HPDE6-E6E7 (cell line): ENCODE results near the gene TREH.
"Not testable (repeated sequence)": the region's sequence is repeated elsewhere in the genome, so short reads cannot be mapped to it uniquely, and the experiment has no call there.

ENCODE experiments used
- DNase-seq: peaks from one replicate; pipeline ENCODE4 v3.0.0; 2011; ENCODE audit warnings: missing footprints; ENCODE audit errors: extremely low spot score

Gene TREH

DNA sequence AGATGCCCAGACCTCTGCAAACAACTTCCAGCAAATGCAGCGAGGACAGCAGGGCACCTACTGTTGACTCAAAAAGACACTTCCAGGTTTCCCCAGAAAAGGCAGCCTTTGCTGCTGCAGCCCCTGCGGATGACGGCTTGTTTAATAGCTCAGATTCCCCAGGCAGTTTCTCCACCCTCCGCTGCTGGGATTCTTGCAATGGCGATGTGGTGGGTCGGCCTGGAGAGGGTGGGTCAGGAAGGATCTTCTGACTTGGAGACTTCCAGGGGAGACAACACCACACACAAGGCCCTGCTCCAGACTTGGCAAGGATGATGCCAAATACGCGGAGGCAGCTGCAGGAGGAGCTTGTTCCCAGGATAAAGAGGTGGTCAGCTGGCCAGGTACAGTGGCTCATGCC, 17.9 kb upstream of the TREH start:
- DNase-seq = no peak

DNA sequence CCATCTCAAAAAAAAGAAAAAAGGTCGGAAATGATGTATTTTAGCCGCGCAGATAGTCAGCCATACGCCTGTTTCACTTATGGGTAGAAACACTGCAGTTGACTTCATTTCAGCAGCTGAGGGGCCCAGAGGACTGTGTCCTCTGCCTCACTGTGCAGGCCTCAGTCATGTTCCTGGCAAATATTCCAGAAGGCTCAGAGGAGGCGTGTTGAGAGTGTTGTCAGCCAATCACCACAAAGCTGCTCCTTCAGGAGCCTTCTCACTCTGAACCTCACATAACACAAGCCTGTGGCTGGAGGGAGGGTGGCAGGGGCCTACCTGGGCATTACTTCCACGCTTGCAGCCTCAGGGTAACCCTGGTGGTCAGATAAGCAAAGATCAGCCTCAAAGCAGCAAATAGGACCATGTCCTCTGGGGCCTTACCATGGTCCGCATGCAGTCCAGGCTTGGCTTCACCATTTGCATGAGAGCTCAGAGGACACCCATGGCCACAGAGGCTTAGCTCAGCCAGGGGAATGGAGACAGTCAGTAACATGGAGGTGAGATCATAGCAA, 17.3 kb upstream of the TREH start:
- no peak for DNase-seq

DNA sequence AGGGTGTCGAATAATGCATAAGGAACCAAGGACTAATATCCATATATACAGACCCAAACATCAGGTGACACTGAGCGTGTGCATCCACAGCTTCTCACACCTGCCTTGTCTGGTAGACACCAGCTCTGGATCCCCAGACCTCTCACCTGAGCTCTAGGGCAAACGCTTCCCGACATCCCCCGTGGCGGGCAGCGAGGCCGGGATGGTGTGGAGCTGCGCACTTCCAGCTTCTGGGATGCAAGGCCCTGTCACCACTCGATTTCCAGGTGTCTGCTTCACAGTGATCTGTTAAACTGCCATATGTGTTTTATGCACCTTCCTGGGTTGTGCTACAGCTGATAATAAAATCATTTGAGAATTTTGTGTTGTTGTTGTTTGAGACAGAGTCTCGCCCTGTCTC, 15.3 kb upstream of the TREH start:
- no peak for DNase-seq

DNA sequence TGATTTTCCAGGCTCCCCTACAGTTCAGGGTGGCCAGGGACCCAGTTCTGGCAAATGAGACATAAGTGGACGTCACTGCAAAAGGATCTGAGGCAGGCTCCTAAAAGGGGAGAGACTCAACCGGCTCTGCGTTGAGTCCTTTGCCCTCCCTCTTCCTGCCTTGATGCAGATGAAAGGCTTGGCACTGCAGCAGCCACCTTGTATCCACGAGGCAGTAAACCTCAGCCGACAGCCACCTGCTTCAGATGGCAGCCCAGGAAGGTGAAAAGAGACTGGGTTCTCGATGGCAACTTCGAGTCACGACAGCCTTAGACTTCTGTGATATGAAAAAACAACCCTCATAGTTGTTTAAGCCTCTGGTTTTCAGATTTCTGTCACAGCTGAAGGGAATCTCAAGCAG, 14.7 kb upstream of the TREH start:
- no peak for DNase-seq

DNA sequence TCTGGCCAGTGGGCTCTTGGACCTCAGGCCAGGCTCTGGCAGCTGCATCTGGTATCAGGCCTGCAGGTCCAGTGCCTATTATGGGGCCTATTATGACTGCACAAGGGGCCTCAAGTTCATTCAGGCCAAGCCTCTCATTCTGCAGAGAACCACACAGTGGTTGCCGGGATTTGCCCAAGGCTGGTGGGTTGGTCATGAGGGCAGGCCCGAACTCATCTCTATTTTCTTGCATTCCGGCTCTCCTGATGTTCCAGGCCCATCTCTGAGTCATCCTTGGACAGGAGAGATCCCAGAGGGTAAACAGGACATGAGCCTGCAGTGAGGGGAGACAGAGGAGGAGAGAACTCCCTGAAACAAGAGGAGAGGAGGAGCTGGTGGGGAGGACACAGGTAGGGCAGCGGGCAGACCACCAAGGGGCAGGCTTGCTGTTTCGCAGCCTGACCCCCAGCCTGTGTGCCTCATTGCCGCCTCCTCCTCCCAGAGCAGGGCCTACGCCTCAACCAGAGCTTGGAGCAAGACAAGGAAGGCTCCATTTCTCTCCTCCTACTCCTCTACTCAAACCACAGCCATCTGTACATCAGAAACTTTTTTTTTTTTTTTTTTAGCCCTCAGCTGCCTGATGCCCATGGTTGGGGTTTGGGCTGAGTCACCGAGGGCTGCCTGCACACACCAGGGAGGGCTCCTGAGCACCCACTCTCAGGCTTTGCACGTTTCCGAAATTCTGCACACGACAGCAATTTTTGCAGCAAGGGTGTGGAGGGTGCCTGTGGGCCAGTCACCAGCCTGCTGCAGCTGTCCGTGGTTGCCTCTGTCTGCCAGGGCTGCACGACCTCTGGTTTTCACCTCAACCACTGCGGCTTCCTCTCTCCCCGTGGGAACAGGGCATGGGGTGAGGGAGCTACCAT, 12.7 kb upstream of the TREH start:
- peak; percentile 93 for DNase-seq

DNA sequence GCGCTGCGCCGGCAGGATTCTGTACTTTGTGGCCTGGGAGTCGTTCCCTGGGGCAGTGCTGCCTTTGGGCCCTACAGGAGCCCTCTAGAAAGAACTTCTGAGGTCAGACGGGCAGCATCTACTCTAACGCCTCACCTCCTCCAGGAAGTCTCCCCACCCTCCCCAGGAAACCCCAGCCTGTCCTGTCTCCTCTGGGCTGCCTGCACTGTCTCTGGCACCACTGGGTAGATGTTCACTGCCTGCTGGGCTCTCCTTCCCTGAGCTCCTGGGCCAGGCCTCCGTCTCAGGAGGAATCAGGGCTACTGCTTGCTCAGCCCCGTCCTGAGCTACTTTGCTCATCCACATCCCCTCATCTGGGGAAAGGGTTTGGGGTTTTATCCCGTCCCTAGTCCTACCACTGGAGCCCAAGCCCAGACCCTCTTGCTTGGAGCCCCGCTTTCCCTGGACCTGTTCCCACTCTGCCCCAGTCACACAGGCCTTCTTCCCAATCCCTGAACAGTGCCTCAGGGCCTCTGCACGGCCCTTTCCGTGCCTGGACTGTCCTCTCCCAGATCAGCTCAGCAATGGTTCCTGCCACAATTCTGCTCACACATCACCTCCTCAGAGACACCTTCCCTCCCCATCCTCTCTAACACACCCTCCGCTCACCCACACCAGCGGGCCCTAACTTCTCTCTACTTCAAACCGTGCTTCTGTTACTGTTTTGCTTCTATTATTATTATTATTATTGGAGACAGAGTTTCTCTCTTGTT, 11.3 kb upstream of the TREH start:
- DNase-seq = no peak

DNA sequence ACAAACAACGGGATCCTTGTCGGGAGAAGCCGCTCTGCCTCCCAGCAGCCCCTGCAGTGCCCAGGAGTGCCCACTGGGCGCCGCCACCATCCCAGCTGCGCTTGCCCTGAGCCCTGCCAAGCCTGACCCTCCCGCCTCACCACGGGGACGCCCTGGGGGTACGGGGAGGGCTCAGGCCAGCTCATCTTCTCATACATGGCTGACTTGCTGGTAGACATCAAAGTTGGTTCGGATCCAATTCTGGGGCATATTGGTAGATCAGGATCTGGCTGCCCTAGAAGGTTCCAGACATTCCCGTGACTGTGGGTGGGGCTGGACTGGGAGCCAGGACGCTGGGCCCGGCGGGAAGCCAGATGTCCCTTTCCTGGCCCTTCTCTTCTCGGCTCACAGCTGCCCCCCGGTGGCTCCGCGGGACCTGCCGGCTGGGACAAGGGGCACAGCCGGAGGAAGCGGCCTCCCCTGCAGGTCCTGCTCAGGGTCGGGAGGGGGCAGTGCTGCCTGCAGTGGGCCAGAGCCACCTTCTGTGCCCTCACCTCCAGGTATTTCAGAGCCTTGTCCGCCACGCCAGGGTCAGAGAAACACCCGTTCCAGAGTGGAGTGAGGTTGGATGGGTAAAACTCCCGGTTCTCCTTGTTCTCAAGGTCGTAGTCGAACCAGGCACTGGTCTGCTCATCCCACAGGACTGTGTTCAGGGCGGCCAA, 10.6 kb upstream of the TREH start:
- DNase-seq = peak; percentile 93

DNA sequence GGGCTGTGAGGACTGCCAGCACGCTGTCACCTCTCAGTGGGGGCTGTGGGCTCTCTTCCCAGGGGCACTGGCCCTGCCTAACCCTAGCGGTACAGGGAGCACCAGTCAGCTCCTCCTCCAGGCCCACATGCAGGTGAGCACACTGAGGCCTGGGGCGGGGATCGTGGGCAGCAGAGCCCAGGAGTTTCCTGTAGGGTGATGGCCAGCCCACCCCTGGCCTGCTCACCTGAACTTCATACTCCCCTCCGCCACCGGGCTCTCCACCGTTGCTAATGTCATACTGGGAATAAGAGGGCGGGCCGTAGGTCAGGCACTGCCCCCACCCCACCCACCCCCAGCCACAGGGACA, 10.0 kb upstream of the TREH start:
- no peak for DNase-seq

DNA sequence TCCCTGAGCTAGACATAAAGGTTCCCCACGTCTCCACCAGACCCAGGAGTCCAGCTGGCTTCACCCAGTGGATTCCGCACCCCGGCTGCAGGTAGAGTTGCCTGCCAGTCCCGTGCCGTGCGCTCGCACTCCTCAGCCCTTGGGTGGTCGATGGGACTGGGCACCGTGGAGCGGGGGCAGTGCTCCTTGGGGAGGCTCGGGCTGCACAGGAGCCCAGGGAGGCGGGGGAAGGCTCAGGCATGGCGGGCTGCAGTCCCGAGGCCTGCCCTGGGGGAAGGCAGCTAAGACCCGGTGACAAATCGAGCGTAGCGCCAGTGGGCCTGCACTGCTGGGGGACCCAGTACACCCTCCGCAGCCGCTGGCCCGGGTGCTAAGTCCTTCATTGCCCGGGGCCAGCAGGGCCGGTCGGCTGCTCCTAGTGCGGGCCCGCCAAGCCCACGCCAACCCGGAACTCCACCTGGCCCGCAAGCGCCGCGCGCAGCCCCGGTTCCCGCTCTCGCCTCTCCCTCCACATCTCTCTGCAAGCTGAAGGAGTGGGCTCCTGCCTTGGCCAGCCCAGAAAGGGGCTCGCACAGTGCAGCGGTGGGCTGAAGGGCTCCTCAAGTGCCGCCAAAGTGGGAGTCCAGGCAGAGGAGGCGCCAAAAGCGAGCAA, 9.5 kb upstream of the TREH start:
- DNase-seq = no peak

DNA sequence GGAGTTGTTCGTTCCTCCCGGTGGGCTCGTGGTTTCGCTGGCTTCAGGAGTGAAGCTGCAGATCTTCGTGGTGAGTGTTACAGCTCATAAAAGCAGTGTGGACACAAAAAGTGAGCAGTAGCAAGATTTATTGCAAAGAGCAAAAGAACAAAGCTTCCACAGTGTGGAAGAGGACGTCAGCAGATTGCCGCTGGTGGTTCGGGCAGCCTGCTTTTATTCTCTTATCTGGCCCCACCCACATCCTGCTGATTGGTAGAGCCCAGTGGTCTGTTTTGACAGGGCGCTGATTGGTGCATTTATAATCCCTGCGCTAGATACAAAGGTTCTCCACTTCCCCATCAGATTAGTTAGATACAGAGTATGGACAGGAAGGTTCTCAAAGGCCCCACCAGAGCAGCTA, 8.9 kb upstream of the TREH start:
- not testable (repeated sequence) for DNase-seq

DNA sequence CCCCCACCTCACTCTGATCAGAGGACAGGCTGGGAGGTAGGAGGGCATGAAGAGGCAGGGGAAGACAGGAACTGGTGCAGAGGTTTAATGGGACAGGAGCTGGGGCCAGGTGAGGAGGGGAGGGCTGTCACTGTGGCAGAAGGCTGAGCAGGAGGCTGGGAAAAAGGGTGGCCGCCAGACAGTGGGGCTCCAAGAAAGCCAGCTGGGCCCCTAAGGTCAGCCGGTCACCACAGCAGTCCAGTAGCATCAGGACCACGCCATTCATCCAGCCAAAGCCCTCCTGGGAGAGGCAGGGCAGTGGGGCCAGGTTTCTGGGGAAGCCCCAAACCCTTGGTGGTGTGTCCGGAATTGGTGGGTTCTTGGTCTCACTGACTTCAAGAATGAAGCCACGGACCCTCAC, 8.5 kb upstream of the TREH start:
- no peak for DNase-seq

DNA sequence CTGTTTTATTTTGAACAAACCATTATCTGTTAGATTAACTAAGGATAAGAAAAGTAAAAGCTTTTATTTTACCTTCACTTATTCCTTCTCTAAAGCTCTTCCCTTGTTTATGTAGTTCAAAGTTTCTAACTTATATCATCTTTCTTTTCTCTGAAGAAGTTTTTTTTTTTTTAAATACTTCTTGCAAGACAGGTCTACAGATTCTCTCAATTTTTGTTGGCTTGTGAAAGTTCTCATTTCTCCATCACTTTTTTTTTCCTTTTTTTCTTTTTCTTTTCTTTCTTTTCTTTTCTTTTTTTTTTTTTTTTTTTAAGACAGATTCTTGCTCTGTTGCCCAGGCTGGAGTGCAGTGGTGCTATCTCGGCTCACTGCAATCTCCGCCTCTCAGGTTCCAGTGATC, 4.7 kb upstream of the TREH start:
- no peak for DNase-seq

DNA sequence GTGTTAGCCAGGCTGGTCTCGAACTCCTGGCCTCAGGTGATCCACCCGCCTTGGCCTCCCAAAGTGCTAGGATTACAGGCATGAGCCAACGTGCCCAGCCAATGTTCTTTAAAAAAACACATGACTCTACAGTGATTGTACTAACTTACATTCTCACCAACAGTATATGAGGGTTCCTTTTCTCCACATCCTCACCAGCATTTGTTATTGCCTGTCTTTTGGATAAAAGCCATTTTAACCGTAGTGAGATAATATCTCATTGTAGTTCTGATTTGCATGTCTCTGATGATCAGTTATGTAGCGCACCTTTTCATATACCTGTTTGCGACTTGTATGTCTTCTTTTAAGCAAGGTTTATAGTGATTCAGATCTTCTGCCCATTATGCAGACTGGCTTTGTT, 3.5 kb upstream of the TREH start:
- DNase-seq = not testable (repeated sequence)

DNA sequence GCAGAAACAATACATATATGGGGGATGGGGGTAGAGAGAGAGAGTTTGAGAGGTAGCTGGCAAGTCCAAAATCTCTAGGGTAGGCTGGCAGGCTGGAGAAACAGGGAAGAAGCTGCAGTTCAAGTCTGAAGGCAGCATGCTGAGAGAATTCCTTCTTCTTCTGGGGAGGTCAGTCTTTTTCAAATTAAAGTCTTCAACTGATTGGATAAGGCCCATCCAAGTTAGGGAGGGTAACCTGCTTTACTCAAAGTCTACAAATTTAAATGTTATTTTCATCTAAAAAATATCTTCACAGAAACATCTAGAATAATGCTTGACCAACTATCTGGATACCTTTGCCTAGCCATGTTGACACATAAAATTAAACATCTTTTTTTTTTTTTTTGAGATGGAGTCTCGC, 2.9 kb upstream of the TREH start:
- no peak for DNase-seq

DNA sequence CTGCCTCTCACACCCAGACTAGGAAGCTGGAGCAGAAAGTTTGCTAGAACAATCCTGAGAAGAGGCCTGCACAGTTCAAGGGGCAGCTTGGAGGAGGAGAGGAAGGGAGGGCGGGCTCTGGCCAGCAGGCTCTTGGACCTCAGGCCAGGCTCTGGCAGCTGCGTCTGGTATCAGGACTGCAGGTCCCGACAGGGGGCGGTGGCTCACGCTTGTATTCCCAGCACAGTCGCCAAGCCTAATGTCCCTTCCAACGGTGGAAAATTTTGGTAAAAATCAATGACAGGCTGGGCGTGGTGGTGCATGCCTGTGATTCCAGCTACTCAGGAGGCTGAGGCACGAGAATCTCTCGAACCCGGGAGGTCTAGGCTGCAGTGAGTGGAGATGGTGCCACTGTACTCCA, 542 bp downstream of the TREH start:
- DNase-seq = not testable (repeated sequence)

DNA sequence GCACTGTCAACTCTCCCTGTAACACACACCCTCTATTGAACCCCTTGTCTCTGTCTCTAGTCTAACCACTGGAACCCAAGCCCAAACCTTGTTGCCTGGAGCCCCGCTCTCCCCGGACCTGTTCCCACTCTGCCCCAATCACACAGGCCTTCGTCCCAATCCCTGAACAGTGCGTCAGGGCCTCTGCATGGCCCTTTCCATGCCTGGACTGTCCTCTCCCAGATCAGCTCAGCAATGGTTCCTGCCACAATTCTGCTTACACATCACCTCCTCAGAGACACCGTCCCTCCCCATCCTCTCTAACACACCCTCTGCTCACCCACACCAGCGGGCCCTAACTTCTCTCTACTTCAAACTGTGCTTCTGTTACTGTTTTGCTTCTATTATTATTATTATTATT, 1.5 kb downstream of the TREH start:
- DNase-seq = no peak

DNA sequence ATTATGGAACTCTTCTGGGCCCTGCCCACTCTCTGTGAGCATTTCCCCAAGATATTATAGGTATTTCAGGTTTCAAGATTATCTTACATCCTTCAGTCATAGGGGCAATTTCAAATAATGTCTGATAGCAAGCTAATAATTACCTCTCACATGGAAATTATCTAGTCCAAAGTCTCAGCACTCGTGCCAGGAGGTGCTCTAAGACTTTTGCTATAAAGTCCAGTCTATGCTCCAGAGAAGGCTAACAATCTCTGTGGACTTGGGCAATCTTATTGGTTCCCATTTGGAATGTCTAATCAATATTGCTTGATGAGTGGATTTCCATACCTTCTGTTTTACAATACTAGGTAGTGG, 5.4 kb downstream of the TREH start:
- DNase-seq = no peak

DNA sequence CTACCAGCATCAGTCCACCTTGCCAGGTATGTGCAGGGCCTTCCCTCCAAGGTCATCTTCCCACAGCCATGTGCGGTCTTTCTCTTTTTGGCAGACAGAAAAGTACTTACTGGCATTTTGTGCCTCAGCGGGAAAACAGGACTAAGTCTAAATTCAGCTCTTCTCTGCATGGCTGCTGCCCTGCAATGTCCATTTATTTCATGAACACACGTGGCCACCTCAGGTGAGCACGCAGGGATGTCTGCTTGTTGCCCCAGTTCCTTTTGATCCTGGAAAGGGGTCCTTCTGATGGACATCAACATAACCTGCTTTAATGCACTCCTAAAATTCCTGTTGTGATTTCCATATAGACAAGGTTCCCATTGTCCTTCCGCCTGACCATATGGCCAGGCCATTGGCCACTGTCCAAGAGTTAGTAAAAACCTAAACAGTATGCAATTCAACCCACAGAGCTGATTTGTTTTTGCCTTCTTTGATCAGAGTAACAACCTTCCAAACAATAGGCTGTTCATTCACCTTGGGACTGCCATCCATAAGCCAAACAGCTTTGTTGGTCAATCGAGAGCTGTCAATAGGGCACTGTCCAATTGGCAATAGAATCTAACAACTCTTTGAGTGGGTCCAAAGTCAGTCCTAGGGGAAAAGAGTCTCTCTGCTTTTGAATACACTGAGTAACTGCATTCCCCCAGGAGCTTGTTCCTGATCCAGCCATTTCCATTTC, 5.9 kb downstream of the TREH start:
- no peak for DNase-seq

DNA sequence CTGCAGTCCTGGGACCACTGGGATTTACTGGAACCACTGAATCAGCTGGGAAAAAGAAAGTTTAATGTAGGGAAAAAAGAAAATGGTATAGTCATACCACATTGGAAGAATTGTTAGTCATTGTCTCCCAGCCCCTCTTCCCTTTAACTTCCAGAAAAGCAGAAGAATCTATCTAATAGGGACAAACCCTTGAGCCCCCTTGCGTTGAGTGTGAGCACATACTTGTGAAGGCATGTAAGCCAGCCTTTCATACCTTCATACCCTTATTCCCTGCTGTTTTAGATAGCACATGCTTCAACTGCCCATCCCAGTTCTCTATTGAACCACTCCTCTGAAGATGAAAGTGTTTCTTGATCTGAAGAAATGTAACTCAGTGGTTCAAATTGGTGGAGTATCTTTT, 6.6 kb downstream of the TREH start:
- no peak for DNase-seq

DNA sequence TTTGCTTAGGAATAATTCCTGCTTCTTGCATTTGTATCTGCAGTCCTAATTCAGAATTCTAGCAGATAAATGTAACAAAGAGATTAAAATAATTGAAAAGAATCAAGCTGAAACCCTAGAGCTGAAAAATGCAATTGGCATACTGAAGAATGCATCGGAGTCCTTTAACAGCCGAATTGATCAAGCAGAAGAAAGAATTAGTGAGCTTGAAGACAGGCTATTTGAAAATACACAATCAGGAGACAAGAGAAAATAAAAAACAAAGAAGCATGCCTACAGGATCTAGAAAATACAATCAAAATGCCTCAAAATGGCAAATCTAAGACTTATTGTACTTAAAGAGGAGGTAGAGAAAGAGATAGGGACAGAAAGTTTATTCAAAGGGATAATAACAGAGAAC, 8.2 kb downstream of the TREH start:
- no peak for DNase-seq

DNA sequence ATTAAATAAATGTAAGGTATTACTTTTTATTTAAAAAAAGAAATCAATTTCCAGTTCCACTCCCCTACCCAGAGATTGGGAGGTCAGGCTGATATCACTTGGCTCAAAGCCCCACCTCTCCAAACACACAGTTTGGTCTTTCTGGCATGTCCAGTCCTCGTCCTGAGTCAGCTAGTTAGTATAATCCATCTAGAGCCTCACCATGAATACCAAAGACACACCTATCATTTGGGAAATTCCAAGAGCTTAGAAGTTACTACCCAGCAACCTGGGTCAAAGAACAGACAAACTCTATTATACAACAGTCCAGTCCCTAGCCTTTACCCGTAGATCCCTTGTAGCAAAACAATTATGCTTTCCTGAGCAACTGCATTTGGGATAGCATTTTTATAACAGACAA, 9.4 kb downstream of the TREH start:
- no peak for DNase-seq
